Upper lobe of left lung (tissue), 4 donors: ENCODE results near the gene NODAL.

ENCODE experiments used
- POLR2AphosphoS5 ChIP-seq, 2 donors: sonication (generic); formaldehyde crosslinking; IDR thresholded peaks; one replicate each; pipeline ENCODE4 v1.5.1; 2017; ENCODE audit warnings: antibody characterized with exemption in 2 of 2
- TF ChIP-seq, protein P1 (sequence below), 6 experiments: fragments of 450-650 bp in 4 of 6; fragments of 200-600 bp in 2 of 6; sonication (generic) in 2 of 6; IDR thresholded peaks; one replicate each; pipeline ENCODE4 v1.5.1; 2016 to 2019; ENCODE audit warnings: antibody characterized with exemption in 6 of 6

GRCh38 chr10:70481831-70482530, 40.5 kb upstream of the NODAL start:
- TF ChIP-seq, protein P1, sequence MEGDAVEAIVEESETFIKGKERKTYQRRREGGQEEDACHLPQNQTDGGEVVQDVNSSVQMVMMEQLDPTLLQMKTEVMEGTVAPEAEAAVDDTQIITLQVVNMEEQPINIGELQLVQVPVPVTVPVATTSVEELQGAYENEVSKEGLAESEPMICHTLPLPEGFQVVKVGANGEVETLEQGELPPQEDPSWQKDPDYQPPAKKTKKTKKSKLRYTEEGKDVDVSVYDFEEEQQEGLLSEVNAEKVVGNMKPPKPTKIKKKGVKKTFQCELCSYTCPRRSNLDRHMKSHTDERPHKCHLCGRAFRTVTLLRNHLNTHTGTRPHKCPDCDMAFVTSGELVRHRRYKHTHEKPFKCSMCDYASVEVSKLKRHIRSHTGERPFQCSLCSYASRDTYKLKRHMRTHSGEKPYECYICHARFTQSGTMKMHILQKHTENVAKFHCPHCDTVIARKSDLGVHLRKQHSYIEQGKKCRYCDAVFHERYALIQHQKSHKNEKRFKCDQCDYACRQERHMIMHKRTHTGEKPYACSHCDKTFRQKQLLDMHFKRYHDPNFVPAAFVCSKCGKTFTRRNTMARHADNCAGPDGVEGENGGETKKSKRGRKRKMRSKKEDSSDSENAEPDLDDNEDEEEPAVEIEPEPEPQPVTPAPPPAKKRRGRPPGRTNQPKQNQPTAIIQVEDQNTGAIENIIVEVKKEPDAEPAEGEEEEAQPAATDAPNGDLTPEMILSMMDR (IDR thresholded peaks at IDR 0.05), result no peak
- peak; percentile 58 to 67 for TF ChIP-seq POLR2AphosphoS5 (IDR thresholded peaks at IDR 0.05)
